ENCODE data around the gene CPLANE2.

- no peak for TF ChIP-seq EZH2 (IDR thresholded peaks at IDR 0.05; ENCODE audit: borderline replicate concordance, insufficient read depth, low read length, poor library complexity, severe bottlenecking)
- TF ChIP-seq, protein P1, sequence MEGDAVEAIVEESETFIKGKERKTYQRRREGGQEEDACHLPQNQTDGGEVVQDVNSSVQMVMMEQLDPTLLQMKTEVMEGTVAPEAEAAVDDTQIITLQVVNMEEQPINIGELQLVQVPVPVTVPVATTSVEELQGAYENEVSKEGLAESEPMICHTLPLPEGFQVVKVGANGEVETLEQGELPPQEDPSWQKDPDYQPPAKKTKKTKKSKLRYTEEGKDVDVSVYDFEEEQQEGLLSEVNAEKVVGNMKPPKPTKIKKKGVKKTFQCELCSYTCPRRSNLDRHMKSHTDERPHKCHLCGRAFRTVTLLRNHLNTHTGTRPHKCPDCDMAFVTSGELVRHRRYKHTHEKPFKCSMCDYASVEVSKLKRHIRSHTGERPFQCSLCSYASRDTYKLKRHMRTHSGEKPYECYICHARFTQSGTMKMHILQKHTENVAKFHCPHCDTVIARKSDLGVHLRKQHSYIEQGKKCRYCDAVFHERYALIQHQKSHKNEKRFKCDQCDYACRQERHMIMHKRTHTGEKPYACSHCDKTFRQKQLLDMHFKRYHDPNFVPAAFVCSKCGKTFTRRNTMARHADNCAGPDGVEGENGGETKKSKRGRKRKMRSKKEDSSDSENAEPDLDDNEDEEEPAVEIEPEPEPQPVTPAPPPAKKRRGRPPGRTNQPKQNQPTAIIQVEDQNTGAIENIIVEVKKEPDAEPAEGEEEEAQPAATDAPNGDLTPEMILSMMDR (IDR thresholded peaks at IDR 0.05; ENCODE audit: poor library complexity, severe bottlenecking): no peak
- TF ChIP-seq EP300 (conservative IDR thresholded peaks at IDR 0.05; ENCODE audit: poor library complexity, severe bottlenecking): no peak
- no peak for TF ChIP-seq POLR2AphosphoS5 (IDR thresholded peaks at IDR 0.05)
- TF ChIP-seq, protein P2, sequence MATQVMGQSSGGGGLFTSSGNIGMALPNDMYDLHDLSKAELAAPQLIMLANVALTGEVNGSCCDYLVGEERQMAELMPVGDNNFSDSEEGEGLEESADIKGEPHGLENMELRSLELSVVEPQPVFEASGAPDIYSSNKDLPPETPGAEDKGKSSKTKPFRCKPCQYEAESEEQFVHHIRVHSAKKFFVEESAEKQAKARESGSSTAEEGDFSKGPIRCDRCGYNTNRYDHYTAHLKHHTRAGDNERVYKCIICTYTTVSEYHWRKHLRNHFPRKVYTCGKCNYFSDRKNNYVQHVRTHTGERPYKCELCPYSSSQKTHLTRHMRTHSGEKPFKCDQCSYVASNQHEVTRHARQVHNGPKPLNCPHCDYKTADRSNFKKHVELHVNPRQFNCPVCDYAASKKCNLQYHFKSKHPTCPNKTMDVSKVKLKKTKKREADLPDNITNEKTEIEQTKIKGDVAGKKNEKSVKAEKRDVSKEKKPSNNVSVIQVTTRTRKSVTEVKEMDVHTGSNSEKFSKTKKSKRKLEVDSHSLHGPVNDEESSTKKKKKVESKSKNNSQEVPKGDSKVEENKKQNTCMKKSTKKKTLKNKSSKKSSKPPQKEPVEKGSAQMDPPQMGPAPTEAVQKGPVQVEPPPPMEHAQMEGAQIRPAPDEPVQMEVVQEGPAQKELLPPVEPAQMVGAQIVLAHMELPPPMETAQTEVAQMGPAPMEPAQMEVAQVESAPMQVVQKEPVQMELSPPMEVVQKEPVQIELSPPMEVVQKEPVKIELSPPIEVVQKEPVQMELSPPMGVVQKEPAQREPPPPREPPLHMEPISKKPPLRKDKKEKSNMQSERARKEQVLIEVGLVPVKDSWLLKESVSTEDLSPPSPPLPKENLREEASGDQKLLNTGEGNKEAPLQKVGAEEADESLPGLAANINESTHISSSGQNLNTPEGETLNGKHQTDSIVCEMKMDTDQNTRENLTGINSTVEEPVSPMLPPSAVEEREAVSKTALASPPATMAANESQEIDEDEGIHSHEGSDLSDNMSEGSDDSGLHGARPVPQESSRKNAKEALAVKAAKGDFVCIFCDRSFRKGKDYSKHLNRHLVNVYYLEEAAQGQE (IDR thresholded peaks at IDR 0.05; ENCODE audit: borderline replicate concordance): no peak
- TF ChIP-seq RAD21 (conservative IDR thresholded peaks at IDR 0.05): no peak
These were observed 5.4 kb downstream of the CPLANE2 start for GRCh38 chr1:16231331-16232315.
